Stomach smooth muscle (tissue), 2 donors: ENCODE measurements around the gene ATP9B.

Source experiments
- H3K27ac ChIP-seq: one replicate; pipeline ENCODE4 v1.7.0; 2013; ENCODE audit warnings: mild to moderate bottlenecking, low read length, inconsistent platforms
- H3K27me3 ChIP-seq, 2 donors: one replicate each; pipeline ENCODE4 v1.7.0; 2013; ENCODE audit warnings: low read length in 2 of 2; ENCODE audit not compliant: insufficient read depth in 2 of 2, control insufficient read depth in 1 of 2
- H3K36me3 ChIP-seq, 2 donors: one replicate each; pipeline ENCODE4 v1.7.0; 2013; ENCODE audit warnings: low read length in 2 of 2; ENCODE audit not compliant: control insufficient read depth in 2 of 2, insufficient read depth in 2 of 2
- H3K4me1 ChIP-seq: one replicate; pipeline ENCODE4 v1.7.0; 2013; ENCODE audit warnings: low read length; ENCODE audit not compliant: control insufficient read depth, insufficient read depth
- H3K4me3 ChIP-seq, 2 donors: one replicate each; pipeline ENCODE4 v1.7.0; 2013; ENCODE audit warnings: low read length in 2 of 2
- H3K9ac ChIP-seq, 2 donors: one replicate each; pipeline ENCODE4 v1.7.0; 2013; ENCODE audit warnings: low read length in 2 of 2, mild to moderate bottlenecking in 1 of 2
- H3K9me3 ChIP-seq, 2 donors: one replicate each; pipeline ENCODE4 v1.7.0; 2013; ENCODE audit warnings: low read length in 2 of 2; ENCODE audit not compliant: control insufficient read depth in 2 of 2
- donor health status: healthy.
- donor health status: Pancreatic carcinoma.

Gene ATP9B

GRCh38 chr18:79421275-79421857 is 352.2 kb downstream of the ATP9B start:
- H3K27ac ChIP-seq, result no peak overlapping the region

GRCh38 chr18:79422022-79422782 is 353.0 kb downstream of the ATP9B start:
- Histone ChIP-seq H3K4me1 (peaks cover 25% of the 10 kb centered on the region), H3K27ac (no peak overlapping the region), H3K36me3 (peaks cover 9 to 10% of the 10 kb centered on the region in 2 donors), H3K4me3 (no peak overlapping the region), H3K9me3 (no peaks in the 10 kb centered on the region), H3K9ac (no peak overlapping the region), H3K27me3 (no peaks in the 10 kb centered on the region)

More at GRCh38 chr18:79421275-79421857, 352.2 kb downstream of the ATP9B start:
- peaks cover 18% of the 10 kb centered on the region for H3K4me1 ChIP-seq
- H3K9ac ChIP-seq, result no peak overlapping the region
- H3K36me3 ChIP-seq, result peaks cover 9 to 10% of the 10 kb centered on the region in 2 donors
- no peaks in the 10 kb centered on the region for H3K27me3 ChIP-seq
- no peak overlapping the region for H3K4me3 ChIP-seq
- H3K9me3 ChIP-seq, result no peaks in the 10 kb centered on the region

DNA sequence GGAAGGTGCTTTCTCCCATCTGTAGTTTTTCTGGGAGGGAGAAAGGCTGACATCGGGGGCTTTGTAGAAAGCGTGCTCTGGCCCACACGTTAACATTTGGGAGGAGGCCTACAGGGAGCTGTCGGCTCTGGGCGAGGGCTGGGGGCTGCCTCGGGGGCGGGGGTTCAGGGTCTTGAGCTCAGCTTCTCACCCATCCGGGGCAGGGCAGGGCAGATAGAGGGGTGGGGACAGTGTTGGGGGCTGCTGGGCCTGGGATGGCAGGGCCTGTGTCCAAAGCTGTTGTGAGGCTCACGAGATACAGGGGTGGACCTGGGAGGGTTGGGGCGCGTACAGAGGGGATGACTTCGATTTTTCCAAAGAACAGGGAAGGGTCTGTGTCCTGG is 353.6 kb downstream of the ATP9B start:
- Histone ChIP-seq H3K9me3 (no peaks in the 10 kb centered on the region), H3K4me3 (no peak overlapping the region), H3K27me3 (no peaks in the 10 kb centered on the region), H3K27ac (no peak overlapping the region), H3K4me1 (peaks cover 25% of the 10 kb centered on the region), H3K9ac (no peak overlapping the region), H3K36me3 (peaks cover 9 to 10% of the 10 kb centered on the region in 2 donors)

GRCh38 chr18:79423211-79424007 is 354.2 kb downstream of the ATP9B start:
- Histone ChIP-seq H3K4me1 (peaks cover 23% of the 10 kb centered on the region), H3K9ac (no peak overlapping the region), H3K36me3 (peaks cover 9 to 10% of the 10 kb centered on the region in 2 donors), H3K27ac (no peak overlapping the region), H3K9me3 (no peaks in the 10 kb centered on the region), H3K27me3 (no peaks in the 10 kb centered on the region), H3K4me3 (no peak overlapping the region)

DNA sequence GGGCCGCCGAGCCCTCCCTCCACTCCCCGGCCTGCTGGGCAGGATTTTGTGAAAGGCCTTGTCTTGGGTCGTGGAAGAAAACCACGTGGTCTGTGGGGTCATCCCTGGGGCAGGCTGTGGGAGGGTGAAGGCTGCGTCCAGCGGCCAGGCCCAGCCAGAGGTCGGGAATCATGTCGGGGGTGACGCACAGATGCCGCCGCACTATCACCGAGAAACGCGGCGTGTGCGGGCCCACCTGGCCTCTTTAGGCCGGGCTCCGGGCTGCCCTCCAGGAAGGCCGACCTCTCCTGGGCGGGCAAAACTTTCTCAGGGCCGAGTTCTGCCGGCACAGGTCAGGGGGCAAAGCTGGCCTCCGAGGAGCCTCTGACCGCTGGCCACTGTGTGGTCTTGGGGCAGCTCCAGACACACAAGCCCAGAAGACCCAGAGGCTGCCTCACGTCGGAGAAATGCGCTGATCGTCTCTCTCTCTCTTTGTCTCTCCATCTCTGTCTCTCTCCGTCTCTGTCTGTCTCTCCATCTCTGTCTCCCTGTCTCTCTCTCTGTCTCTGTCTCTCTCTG is 354.9 kb downstream of the ATP9B start:
- Histone ChIP-seq H3K27ac (no peak overlapping the region), H3K9ac (no peak overlapping the region), H3K4me1 (peaks cover 20% of the 10 kb centered on the region), H3K36me3 (peaks cover 9 to 10% of the 10 kb centered on the region in 2 donors), H3K27me3 (no peaks in the 10 kb centered on the region), H3K9me3 (no peaks in the 10 kb centered on the region), H3K4me3 (no peak overlapping the region)

DNA sequence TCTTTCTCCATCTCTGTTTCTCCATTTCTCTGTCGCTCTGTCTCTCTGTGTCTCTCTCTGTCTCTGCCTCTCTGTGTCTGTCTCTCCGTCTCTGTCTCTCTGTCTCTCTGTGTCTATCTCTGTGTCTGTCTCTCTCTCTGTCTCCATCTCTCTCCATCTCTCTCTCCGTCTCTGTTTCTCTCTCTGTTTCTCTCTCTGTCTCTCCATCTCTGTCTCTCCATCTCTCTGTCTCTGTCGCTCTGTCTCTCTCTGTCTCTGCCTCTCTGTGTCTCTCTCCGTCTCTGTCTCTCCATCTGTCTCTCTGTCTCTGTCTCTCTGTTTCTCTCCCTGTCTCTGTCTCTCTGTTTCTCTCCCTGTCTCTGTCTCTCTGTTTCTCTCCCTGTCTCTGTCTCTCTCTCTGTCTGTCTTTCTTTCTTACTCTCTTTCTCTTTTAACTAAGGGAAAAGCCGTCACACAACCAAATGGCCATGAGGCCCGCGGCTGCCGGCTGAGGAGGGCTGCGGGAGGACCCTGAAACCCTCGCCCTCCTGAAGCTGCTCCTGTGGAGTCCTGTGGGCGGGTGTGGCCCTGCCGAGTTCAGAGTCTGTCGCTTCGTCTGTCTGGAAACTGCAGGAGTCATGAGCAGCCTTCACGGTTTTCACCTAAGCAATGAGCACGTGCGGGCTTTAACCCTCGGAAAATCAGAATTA is 355.8 kb downstream of the ATP9B start:
- Histone ChIP-seq H3K27ac (no peak overlapping the region), H3K9me3 (no peaks in the 10 kb centered on the region), H3K27me3 (no peaks in the 10 kb centered on the region), H3K36me3 (peaks cover 9 to 10% of the 10 kb centered on the region in 2 donors), H3K4me3 (no peak overlapping the region), H3K9ac (no peak overlapping the region), H3K4me1 (peaks cover 20% of the 10 kb centered on the region)

DNA sequence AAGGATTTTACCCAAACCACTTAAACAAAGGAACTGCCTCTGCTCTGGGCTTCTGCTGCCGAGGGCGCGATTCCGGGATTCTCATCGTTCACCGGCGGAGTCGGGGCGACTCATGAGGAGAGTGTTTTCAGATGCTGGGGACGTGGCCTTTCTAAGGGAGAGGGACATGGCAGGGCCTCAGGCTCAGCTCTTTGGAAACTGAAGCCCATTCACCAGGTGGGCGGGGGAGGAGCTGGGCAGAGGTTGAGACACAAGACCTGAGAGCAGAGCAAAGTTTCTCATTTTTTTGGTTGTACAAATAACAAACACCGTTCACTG is 356.3 kb downstream of the ATP9B start:
- H3K9ac ChIP-seq, result no peak overlapping the region
- H3K4me3 ChIP-seq, result no peak overlapping the region
- no peak overlapping the region for H3K27ac ChIP-seq
- no peaks in the 10 kb centered on the region for H3K27me3 ChIP-seq
- no peaks in the 10 kb centered on the region for H3K9me3 ChIP-seq
- H3K36me3 ChIP-seq, result peaks cover 7 to 9% of the 10 kb centered on the region in 2 donors
- H3K4me1 ChIP-seq, result peaks cover 20% of the 10 kb centered on the region

GRCh38 chr18:79426376-79427300 is 357.4 kb downstream of the ATP9B start:
- H3K4me1 ChIP-seq, result peaks cover 19% of the 10 kb centered on the region
- no peaks in the 10 kb centered on the region for H3K36me3 ChIP-seq
- H3K9me3 ChIP-seq, result no peaks in the 10 kb centered on the region
- H3K9ac ChIP-seq, result no peak overlapping the region
- H3K27ac ChIP-seq, result no peak overlapping the region
- no peak overlapping the region for H3K4me3 ChIP-seq
- H3K27me3 ChIP-seq, result no peaks in the 10 kb centered on the region

DNA sequence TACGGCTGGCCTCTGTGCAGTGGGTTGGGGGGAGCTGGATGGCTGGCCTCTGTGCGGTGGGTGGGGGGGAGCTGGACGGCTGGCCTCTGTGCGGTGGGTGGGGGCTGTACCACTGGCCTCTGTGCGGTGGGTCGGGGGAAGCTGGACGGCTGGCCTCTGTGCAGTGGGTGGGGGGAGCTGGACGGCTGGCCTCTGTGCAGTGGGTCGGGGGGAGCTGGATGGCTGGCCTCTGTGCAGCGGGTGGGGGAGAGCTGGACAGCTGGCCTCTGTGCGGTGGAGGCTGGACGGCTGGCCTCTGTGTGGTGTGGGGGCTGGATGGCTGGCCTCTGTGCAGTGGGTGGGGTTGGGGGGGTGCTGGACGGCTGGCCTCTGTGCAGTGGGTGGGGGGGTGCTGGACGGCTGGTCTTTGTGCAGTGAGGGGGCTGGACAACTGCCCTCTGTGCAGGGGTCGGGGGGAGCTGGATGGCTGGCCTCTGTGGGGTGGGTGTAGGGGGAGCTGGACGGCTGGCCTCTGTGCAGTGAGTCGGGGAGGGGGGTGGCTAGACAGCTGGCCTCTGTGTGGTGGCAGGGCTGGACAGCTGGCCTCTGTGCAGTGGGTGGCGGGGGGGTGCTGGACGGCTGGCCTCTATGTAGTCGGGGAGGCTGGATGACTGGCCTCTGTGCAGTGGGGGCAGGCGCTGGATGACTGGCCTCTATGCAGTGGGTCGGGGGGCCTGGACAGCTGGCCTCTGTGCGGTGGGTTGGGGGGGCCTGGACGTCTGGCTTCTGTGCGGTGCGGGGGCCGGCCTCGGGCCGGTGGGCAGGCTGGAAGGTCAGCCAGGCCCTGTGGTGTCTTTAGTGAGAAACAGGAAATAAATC is 358.4 kb downstream of the ATP9B start:
- H3K4me3 ChIP-seq, result no peak overlapping the region
- H3K27me3 ChIP-seq, result no peaks in the 10 kb centered on the region
- H3K9ac ChIP-seq, result no peak overlapping the region
- H3K36me3 ChIP-seq, result no peaks in the 10 kb centered on the region
- no peaks in the 10 kb centered on the region for H3K9me3 ChIP-seq
- H3K27ac ChIP-seq, result no peak overlapping the region
- H3K4me1 ChIP-seq, result peaks cover 15% of the 10 kb centered on the region
